BE2C (cell line): ENCODE measurements around the gene COBL.

Source experiments
- DNase-seq: peaks from one replicate; pipeline ENCODE4 v3.0.0-alpha.2; 2020
- H3K27me3 ChIP-seq: fragments of 250-450 bp; sonication (Bioruptor Pico); 2 replicates; pipeline ENCODE4 v1.5.1; 2020; ENCODE audit warnings: mild to moderate bottlenecking
- H3K36me3 ChIP-seq: fragments of 250-450 bp; sonication (Bioruptor Pico); 2 replicates; pipeline ENCODE4 v1.5.1; 2020; ENCODE audit warnings: mild to moderate bottlenecking
- H3K4me1 ChIP-seq: fragments of 250-450 bp; sonication (Bioruptor Pico); 2 replicates; pipeline ENCODE4 v1.5.1; 2020
- H3K4me3 ChIP-seq: 2 replicates; pipeline ENCODE4 v1.5.1; 2011; ENCODE audit warnings: low read depth, low read length
- H3K9me3 ChIP-seq: fragments of 250-450 bp; sonication (Bioruptor Pico); 2 replicates; pipeline ENCODE4 v1.5.1; 2020
- TF ChIP-seq, protein P1 (sequence below): IDR thresholded peaks from 2 replicates; pipeline ENCODE4 v1.5.1; 2012; ENCODE audit warnings: mild to moderate bottlenecking, low read depth, low read length

COBL gene

GRCh38 chr7:51104278-51104677 is 212.3 kb downstream of the COBL start:
- Histone ChIP-seq H3K9me3 (no peaks in the 10 kb centered on the region), H3K36me3 (no peaks in the 10 kb centered on the region), H3K27me3 (peaks cover 8% of the 10 kb centered on the region), H3K4me1 (no peaks in the 10 kb centered on the region), H3K4me3 (no peak overlapping the region)
- DNase-seq = no peak
- TF ChIP-seq, protein P1, sequence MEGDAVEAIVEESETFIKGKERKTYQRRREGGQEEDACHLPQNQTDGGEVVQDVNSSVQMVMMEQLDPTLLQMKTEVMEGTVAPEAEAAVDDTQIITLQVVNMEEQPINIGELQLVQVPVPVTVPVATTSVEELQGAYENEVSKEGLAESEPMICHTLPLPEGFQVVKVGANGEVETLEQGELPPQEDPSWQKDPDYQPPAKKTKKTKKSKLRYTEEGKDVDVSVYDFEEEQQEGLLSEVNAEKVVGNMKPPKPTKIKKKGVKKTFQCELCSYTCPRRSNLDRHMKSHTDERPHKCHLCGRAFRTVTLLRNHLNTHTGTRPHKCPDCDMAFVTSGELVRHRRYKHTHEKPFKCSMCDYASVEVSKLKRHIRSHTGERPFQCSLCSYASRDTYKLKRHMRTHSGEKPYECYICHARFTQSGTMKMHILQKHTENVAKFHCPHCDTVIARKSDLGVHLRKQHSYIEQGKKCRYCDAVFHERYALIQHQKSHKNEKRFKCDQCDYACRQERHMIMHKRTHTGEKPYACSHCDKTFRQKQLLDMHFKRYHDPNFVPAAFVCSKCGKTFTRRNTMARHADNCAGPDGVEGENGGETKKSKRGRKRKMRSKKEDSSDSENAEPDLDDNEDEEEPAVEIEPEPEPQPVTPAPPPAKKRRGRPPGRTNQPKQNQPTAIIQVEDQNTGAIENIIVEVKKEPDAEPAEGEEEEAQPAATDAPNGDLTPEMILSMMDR = no peak

GRCh38 chr7:51103718-51104117 is 212.9 kb downstream of the COBL start:
- DNase-seq = no peak
- Histone ChIP-seq H3K9me3 (no peaks in the 10 kb centered on the region), H3K4me1 (no peaks in the 10 kb centered on the region), H3K4me3 (no peak overlapping the region), H3K27me3 (peaks cover 8% of the 10 kb centered on the region), H3K36me3 (no peaks in the 10 kb centered on the region)
- TF ChIP-seq, protein P1 = no peak

DNA sequence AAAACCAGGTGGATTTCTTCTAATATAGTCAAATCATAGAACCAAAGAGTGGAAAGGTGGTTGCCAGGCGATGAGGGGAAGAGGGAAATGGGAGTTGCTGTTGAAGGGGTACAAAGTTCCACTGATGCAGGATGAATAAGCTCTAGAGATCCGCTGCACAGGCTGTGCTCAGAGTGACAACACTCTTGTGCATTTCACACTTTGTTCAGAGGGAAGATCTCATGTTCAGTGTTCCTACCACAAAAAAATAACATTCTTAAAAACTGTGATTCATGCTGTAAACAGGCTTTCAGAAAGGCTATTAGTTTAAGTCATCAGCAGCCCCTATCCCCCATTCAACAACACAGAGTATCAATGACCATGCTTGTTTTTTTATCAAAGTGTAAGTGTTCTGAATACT is 213.8 kb downstream of the COBL start:
- no peak for DNase-seq
- Histone ChIP-seq H3K4me1 (no peaks in the 10 kb centered on the region), H3K27me3 (peaks cover 8% of the 10 kb centered on the region), H3K4me3 (no peak overlapping the region), H3K36me3 (no peaks in the 10 kb centered on the region), H3K9me3 (no peaks in the 10 kb centered on the region)
- TF ChIP-seq, protein P1 = no peak

DNA sequence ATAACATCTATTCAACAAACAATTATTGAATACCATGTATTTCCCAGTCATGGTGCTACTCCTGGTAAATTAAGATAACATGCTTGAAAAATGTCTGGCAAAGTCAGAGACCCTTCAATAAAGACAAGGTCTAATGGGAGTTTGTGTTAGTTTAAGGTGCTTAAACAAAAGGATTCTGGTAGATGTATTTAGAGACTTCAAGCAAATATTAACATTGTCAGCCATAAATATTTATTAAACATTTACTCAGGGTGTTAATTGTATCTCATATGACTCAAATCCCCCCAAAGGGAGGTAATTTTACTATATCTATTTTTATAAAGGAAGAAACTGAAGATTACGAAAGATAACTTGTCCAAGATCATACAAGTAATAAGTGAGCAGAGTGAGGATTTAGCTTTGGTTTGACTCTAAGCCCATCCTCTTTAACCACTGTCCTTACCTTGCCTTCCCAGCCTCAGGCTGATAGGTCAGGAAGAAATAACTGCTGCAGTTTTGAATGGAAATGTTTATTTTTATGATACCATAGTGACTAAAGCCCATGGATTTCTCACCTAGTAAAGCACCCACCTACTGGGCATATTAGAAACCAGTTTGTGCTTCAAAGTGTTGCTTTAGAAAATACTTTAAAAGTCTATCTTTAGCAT is 215.4 kb downstream of the COBL start:
- H3K36me3 ChIP-seq = no peaks in the 10 kb centered on the region
- peaks cover 8% of the 10 kb centered on the region for H3K27me3 ChIP-seq
- no peak overlapping the region for H3K4me3 ChIP-seq
- no peaks in the 10 kb centered on the region for H3K9me3 ChIP-seq
- TF ChIP-seq, protein P1 = no peak
- H3K4me1 ChIP-seq = no peaks in the 10 kb centered on the region
- DNase-seq = no peak

DNA sequence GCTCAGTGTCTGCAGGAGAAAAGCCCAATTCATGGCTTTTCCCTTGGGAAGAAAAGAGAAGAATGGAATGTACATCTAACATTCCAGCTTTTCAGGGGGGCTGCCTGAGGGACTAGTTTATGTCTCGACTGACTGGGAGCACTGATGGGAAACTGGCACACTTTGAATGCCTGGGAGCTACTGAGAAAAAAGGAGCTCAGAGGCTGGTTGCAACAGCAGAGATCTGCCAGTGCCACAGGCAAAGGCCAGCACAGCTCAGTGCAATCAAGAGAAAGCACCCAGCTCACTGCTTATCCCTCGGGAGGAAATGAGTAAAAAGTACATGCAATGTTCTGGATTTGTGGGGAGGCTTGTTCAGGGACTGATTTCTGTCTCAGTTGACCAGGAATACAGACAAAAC is 226.2 kb downstream of the COBL start:
- TF ChIP-seq, protein P1 = no peak
- no peaks in the 10 kb centered on the region for H3K36me3 ChIP-seq
- DNase-seq = no peak
- H3K9me3 ChIP-seq = no peaks in the 10 kb centered on the region
- H3K27me3 ChIP-seq = no peaks in the 10 kb centered on the region; the same call in none of the 2 replicates
- H3K4me3 ChIP-seq = no peak overlapping the region
- H3K4me1 ChIP-seq = no peaks in the 10 kb centered on the region

- Histone ChIP-seq H3K36me3 (no peaks in the 10 kb centered on the region), H3K9me3 (no peaks in the 10 kb centered on the region), H3K4me1 (no peaks in the 10 kb centered on the region), H3K27me3 (peaks cover 6% of the 10 kb centered on the region), H3K4me3 (no peak overlapping the region)
- TF ChIP-seq, protein P1 = no peak
- DNase-seq = no peak
Measured at GRCh38 chr7:51085034-51085692, 231.4 kb downstream of the COBL start.
